GM19238 (cell line): ENCODE measurements around the gene F3.

ENCODE experiments used
- DNase-seq: peaks from one replicate; pipeline ENCODE4 v3.0.0; 2011; ENCODE audit warnings: low spot score; ENCODE audit not compliant: insufficient read length

The F3 gene

DNA sequence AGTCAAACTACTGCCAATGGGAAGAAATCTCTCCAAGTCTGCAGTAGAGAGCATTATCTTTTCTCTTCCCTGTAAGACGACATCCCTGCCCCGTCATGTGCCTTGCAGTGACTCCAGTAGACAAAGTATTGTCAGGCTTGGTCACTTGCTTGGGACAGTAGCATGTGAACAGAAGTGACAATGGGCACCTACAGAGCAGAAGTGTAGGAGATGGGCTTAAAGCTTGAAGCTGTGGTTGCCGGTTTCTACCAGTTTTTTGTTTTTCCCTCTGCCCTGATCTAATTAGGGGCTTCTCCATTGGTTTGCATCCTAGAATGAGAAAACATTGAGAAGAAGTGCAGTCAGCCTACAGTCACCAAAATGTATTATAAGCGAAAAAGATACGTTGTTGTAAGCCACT lies 12.7 kb downstream of the F3 start:
- DNase-seq, result no peak

DNA sequence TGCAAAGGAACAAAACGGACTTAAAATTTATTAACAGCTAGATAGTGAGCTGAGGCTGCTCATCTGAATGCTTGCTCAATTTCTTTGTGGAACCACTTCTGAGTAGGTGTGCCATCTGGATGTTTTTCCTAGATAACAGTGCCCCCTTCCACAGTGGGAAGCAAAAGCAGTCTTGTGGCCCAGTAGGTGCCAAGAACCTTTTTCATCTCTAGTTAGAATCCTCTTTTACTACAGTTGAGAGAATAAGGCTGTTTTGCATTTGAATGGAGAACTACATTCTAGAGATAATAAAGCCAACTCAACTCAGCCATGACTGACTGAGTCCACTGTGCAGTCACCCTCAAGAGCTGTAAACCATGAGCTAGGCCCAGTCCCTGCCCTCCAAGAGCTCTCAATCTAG lies 13.3 kb downstream of the F3 start:
- DNase-seq, result no peak

DNA sequence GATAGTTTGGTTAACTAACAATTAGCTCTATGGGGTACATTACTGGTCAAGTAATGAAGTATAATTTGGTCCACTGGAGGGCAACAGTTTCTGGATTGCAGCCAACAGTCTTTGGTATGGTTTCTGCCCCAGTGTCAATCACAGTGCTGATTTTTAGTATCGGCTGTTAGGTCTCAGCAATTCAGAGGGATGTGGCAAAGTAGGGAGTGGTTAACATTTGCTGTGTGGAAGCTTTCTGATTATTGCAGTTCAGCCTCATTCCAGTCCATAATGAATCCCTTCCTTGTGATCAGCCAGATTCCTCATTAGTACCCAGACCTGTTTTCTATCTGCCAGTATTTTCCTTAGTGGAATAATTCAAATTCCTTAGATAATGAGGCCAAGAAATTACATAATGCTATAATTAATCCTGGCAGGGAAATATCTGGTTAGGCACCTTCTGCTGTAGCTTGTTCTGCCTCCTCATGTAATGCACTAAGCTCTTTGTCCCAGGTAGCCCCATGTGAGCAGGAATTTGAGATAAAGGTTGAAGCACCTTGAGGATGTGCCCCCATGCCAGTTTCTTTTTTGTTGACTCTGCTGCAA lies 14.0 kb downstream of the F3 start:
- no peak for DNase-seq

- DNase-seq, result no peak
Measured at GRCh38 chr1:94526152-94526980, 15.2 kb downstream of the F3 start.

DNA sequence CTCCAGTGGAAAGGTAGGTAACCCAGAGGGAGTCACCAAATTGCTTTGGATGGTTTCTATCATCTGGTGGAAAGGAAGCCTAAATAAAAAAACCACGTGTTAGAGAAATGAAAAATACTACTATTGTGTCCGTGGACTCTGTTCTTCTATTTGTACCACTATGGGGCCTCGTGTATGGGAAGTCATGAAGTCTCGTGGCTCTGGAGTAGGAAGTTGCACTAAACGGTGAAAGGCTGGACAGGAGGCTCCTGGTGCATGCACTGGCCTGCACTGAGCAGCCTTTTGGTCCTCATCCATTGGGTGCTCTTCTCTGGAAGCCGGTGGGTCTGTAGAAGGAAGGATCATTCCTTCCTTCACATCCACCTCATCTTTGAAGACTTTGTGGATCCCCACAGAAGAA lies 17.0 kb downstream of the F3 start:
- no peak for DNase-seq

GRCh38 chr1:94522304-94522703 lies 19.3 kb downstream of the F3 start:
- no peak for DNase-seq

DNA sequence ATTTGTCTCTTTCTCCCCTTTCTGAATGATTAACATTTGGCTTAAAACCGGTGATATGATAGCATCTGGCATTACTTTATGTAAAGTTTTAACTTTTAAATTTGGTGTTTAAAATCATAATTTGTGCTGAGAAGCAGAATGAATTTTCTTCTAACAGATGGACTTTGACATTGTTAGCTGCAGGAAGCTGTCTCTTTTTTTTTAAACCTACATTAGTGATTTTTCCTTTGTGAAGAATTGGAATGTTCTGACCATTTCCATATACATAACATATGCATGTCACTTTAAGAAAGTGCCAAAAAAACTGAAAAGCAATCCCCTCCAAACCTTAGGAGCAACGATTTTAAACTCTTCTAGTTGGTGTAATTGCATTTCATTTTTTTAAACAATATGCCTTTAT lies 22.2 kb downstream of the F3 start:
- no peak for DNase-seq

DNA sequence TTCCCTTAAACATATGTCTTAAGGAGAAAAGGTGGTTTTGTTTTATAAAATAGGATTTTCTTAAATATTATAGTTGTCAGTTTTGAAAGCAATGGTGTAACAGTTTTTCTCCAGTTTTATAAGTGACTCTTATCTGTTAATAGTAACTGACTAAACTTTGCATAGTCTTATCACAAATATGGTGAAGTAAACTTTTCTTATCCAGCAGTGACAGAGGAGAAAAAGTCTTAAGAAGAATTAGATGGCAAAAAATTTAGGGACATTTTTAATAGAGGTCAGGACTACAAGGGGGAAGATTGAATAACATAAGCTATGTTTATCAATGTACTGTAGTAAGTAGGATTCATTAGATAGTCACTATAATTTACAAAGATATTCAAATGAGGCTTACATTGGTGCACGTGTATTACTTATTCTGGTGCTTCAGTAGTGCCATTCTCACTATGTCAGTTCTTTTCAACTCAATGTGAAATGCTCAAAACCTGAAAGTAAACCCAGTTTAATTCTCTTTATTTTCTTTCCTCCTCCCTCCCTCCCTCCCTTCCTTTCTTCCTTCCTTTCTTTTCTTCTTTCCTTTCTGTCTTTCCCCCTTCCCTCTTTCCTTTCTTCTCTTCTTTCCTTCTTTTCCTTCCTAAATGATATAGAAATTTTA lies 26.1 kb downstream of the F3 start:
- DNase-seq, result no peak

DNA sequence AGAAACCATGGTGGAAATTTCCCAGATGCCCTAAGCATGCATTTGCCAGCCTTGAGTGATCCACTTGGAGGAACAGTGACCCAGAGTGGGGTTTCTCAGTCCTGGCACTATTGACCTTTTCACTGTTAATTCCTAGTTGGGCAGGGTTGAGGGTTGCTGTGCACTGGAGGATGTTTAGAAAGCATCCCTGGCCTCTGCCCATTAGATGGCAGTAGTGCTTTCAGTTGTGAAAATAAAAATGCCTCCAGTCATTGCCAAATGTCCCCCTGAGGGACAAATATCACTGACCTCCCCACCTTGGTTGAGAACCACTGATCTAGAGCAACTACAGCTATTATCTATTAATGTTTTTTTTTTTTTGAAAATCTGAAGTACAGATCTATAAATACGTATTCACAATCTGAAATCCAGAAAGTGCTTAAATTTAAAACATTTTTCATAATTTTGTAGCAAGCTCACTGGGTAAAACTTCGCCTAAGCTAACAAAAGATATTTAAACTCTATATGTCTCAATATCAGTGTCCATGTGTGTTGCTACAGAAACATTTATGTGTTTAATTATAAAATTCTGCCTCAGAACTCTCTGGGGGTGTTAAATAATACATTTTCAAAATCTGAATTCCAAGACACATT lies 27.3 kb downstream of the F3 start:
- DNase-seq, result no peak

- no peak for DNase-seq
Measured at GRCh38 chr1:94512816-94513215, 28.7 kb downstream of the F3 start.

- DNase-seq, result no peak
Measured at GRCh38 chr1:94504601-94505000, 37.0 kb downstream of the F3 start.

- no peak for DNase-seq
Measured at GRCh38 chr1:94503153-94503552, 38.4 kb downstream of the F3 start.

- DNase-seq, result no peak
Measured at GRCh38 chr1:94501935-94502334, 39.6 kb downstream of the F3 start.

- no peak for DNase-seq
Measured at GRCh38 chr1:94501426-94501825, 40.1 kb downstream of the F3 start.

- DNase-seq, result no peak
Measured at GRCh38 chr1:94496076-94496755, 45.3 kb downstream of the F3 start.

DNA sequence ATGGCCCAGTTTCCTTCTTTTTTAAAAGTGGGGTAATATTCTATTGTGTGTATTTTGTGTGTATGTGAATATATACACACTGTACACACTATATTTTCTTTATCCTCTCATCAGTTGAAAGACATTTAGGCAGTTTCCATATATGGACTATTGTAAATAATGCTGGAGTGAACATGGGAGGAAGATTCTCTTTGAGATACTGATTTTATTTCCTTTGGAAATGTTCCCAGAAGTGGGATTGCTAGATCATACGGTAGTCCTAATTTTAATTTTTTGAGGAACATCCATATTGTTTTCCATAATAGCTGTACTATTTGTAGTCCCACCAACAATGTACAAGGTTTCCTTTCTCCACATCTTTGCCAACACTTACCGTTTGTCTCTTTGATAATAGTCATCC lies 51.0 kb downstream of the F3 start:
- no peak for DNase-seq

GRCh38 chr1:94486990-94487389 lies 54.6 kb downstream of the F3 start:
- DNase-seq, result no peak

DNA sequence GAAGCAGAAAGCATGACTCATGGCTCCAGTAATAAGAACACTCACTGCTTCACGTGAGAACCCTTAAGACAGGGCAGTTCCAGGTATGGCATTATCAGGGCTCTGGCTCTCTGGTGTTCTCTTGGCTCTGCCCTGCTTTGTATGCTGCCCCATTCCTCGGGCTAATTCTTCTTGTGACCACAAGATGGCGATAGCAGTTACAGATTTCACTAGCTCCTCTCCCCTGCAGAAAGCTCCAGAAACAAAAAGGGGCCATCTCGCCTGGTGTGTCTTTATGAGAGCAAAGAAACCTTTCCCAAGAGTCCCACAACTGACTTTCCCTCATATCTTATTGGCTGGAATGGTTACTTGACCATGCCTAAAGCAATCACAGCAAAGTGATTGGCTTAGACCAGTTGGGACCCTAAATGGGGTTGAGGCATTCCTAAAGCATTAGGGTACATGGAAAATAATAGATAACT lies 60.1 kb downstream of the F3 start:
- DNase-seq, result peak; percentile 29

DNA sequence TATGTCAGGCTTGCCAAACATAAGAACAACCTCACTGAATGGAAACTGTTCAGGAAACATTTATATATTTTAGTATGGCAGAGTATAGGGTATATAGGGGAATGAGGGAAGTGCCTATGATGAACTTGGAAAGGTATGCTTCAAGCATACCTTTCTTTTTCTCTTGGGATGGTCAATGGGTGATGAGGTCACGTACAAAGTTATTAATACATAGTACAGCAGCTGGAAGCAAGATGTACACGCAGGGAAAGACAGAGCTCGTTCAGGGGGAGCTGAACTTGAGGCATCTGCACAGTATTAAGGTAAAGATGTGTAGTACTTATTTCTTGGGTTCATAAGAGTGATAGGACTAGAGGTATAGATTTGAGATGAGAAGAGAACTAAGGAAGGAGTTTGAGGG lies 61.9 kb downstream of the F3 start:
- DNase-seq, result no peak
